Stomach smooth muscle (tissue), 2 donors: Measurements from ENCODE around the gene STK32C.

ENCODE experiments used
- H3K27ac ChIP-seq: one replicate; pipeline ENCODE4 v1.7.0; 2013; ENCODE audit warnings: mild to moderate bottlenecking, low read length, inconsistent platforms
- H3K27me3 ChIP-seq, 2 donors: one replicate each; pipeline ENCODE4 v1.7.0; 2013; ENCODE audit warnings: low read length in 2 of 2; ENCODE audit not compliant: insufficient read depth in 2 of 2, control insufficient read depth in 1 of 2
- H3K36me3 ChIP-seq, 2 donors: one replicate each; pipeline ENCODE4 v1.7.0; 2013; ENCODE audit warnings: low read length in 2 of 2; ENCODE audit not compliant: control insufficient read depth in 2 of 2, insufficient read depth in 2 of 2
- H3K4me1 ChIP-seq: one replicate; pipeline ENCODE4 v1.7.0; 2013; ENCODE audit warnings: low read length; ENCODE audit not compliant: control insufficient read depth, insufficient read depth
- H3K4me3 ChIP-seq, 2 donors: one replicate each; pipeline ENCODE4 v1.7.0; 2013; ENCODE audit warnings: low read length in 2 of 2
- H3K9ac ChIP-seq, 2 donors: one replicate each; pipeline ENCODE4 v1.7.0; 2013; ENCODE audit warnings: low read length in 2 of 2, mild to moderate bottlenecking in 1 of 2
- H3K9me3 ChIP-seq, 2 donors: one replicate each; pipeline ENCODE4 v1.7.0; 2013; ENCODE audit warnings: low read length in 2 of 2; ENCODE audit not compliant: control insufficient read depth in 2 of 2
- donor health status: healthy.
- donor health status: Pancreatic carcinoma.

STK32C gene

GRCh38 chr10:132192076-132192975 lies 115.4 kb downstream of the STK32C start:
- Histone ChIP-seq H3K36me3 (no peaks in the 10 kb centered on the region), H3K27me3 (peaks cover 18 to 29% of the 10 kb centered on the region in 2 donors), H3K9ac (no peak overlapping the region), H3K4me1 (peaks cover 10% of the 10 kb centered on the region), H3K4me3 (no peak overlapping the region), H3K27ac (no peak overlapping the region), H3K9me3 (no peaks in the 10 kb centered on the region)

- peaks cover 29% of the 10 kb centered on the region for H3K4me1 ChIP-seq
- H3K27me3 ChIP-seq = peaks cover 20 to 50% of the 10 kb centered on the region in 2 donors
- H3K9ac ChIP-seq = no peak overlapping the region
Measured at GRCh38 chr10:132189810-132190422, 117.8 kb downstream of the STK32C start.

GRCh38 chr10:132189016-132189415 lies 118.7 kb downstream of the STK32C start:
- H3K27me3 ChIP-seq = peaks cover 22 to 53% of the 10 kb centered on the region in 2 donors
- no peak overlapping the region for H3K9ac ChIP-seq
- no peaks in the 10 kb centered on the region for H3K9me3 ChIP-seq
- no peak overlapping the region for H3K4me3 ChIP-seq
- no peak overlapping the region for H3K27ac ChIP-seq
- H3K36me3 ChIP-seq = no peaks in the 10 kb centered on the region
- peaks cover 29% of the 10 kb centered on the region for H3K4me1 ChIP-seq

More at GRCh38 chr10:132189810-132190422, 117.8 kb downstream of the STK32C start:
- H3K27ac ChIP-seq = no peak overlapping the region
- no peak overlapping the region for H3K4me3 ChIP-seq
- no peaks in the 10 kb centered on the region for H3K36me3 ChIP-seq
- H3K9me3 ChIP-seq = no peaks in the 10 kb centered on the region

GRCh38 chr10:132188331-132188730 lies 119.4 kb downstream of the STK32C start:
- Histone ChIP-seq H3K4me1 (peaks cover 29% of the 10 kb centered on the region), H3K36me3 (no peaks in the 10 kb centered on the region), H3K27me3 (peaks cover 21 to 53% of the 10 kb centered on the region in 2 donors), H3K9me3 (no peaks in the 10 kb centered on the region), H3K4me3 (no peak overlapping the region), H3K9ac (no peak overlapping the region), H3K27ac (no peak overlapping the region)

GRCh38 chr10:132187430-132188138 lies 120.2 kb downstream of the STK32C start:
- H3K27me3 ChIP-seq = peaks cover 20 to 51% of the 10 kb centered on the region in 2 donors
- H3K4me1 ChIP-seq = peaks cover 29% of the 10 kb centered on the region
- no peak overlapping the region for H3K27ac ChIP-seq
- H3K9ac ChIP-seq = no peak overlapping the region
- H3K4me3 ChIP-seq = peak overlapping the region in 1 of 2 donors; percentile 55
- no peaks in the 10 kb centered on the region for H3K36me3 ChIP-seq
- no peaks in the 10 kb centered on the region for H3K9me3 ChIP-seq

GRCh38 chr10:132186488-132187429 lies 121.0 kb downstream of the STK32C start, which contains the start of gene DPYSL4:
Gene DPYSL4 (plus strand): TSS chr10:132186948. CDS start chr10:132187064, 116 bp downstream.
- H3K9ac ChIP-seq = no peak within 1 kb of the TSS
- peaks cover 29% of the 10 kb centered on the region for H3K4me1 ChIP-seq
- no peaks in the 10 kb centered on the region for H3K9me3 ChIP-seq
- H3K4me3 ChIP-seq = peak within 1 kb of the TSS in 1 of 2 donors; percentile 62
- H3K27me3 ChIP-seq = peaks cover 25 to 51% of the 10 kb centered on the region in 2 donors
- no peaks in the 10 kb centered on the region for H3K36me3 ChIP-seq
- H3K27ac ChIP-seq = no peak within 1 kb of the TSS

- H3K27ac ChIP-seq = no peak overlapping the region
- H3K4me3 ChIP-seq = peak overlapping the region in 1 of 2 donors; percentile 62
- no peaks in the 10 kb centered on the region for H3K36me3 ChIP-seq
- H3K9me3 ChIP-seq = no peaks in the 10 kb centered on the region
- no peak overlapping the region for H3K9ac ChIP-seq
- H3K4me1 ChIP-seq = peaks cover 29% of the 10 kb centered on the region
- peaks cover 25 to 51% of the 10 kb centered on the region in 2 donors for H3K27me3 ChIP-seq
Measured at GRCh38 chr10:132185601-132186487, 121.9 kb downstream of the STK32C start.

- no peaks in the 10 kb centered on the region for H3K36me3 ChIP-seq
- peaks cover 29% of the 10 kb centered on the region for H3K4me1 ChIP-seq
- H3K9ac ChIP-seq = no peak overlapping the region
- H3K27ac ChIP-seq = no peak overlapping the region
- peaks cover 25 to 51% of the 10 kb centered on the region in 2 donors for H3K27me3 ChIP-seq
- H3K9me3 ChIP-seq = no peaks in the 10 kb centered on the region
- H3K4me3 ChIP-seq = no peak overlapping the region
Measured at GRCh38 chr10:132184816-132185593, 122.7 kb downstream of the STK32C start.

GRCh38 chr10:132183046-132183445 lies 124.7 kb downstream of the STK32C start:
- H3K9ac ChIP-seq = no peak overlapping the region
- H3K9me3 ChIP-seq = no peaks in the 10 kb centered on the region
- peaks cover 26% of the 10 kb centered on the region for H3K4me1 ChIP-seq
- H3K27me3 ChIP-seq = peaks cover 22 to 40% of the 10 kb centered on the region in 2 donors
- H3K4me3 ChIP-seq = no peak overlapping the region
- no peaks in the 10 kb centered on the region for H3K36me3 ChIP-seq
- H3K27ac ChIP-seq = no peak overlapping the region
